Keratinocyte (primary cell): ENCODE measurements around the gene RAD18. TPM values are rescaled to one million over a fixed set of nuclear protein-coding genes. Genes with fewer than 3 reads are reported as not detected.

Experiments
- DNase-seq: peaks from one replicate; pipeline ENCODE4 v3.0.0-alpha.2; 2011; ENCODE audit warnings: low read depth, missing footprints, low spot score
- FAIRE-seq: peaks from 2 replicates; lab custom pipeline; 2011; peaks lifted over from hg19 to GRCh38; lab: Jason Lieb, UNC
- H2AFZ ChIP-seq: 2 replicates; pipeline ENCODE4 v1.6.0; 2012; ENCODE audit warnings: low read length, control low read depth, inconsistent platforms; ENCODE audit not compliant: control insufficient read depth
- H3K27ac ChIP-seq: 2 replicates; pipeline ENCODE4 v1.5.1; 2011; ENCODE audit warnings: low read length; ENCODE audit not compliant: control insufficient read depth, insufficient read depth
- H3K27me3 ChIP-seq: 3 replicates; pipeline ENCODE4 v1.6.0; 2011; ENCODE audit warnings: low read length; ENCODE audit not compliant: control insufficient read depth, insufficient read depth; ENCODE audit errors: extremely low read depth
- H3K36me3 ChIP-seq, 2 experiments: 2 replicates in 1 of 2; 3 replicates in 1 of 2; pipeline ENCODE4 v1.5.1; 2011; ENCODE audit warnings: low read length in 2 of 2, mild to moderate bottlenecking in 1 of 2; ENCODE audit not compliant: control insufficient read depth in 2 of 2, insufficient read depth in 2 of 2; ENCODE audit errors: extremely low read depth in 1 of 2
- H3K4me1 ChIP-seq: 3 replicates; pipeline ENCODE4 v1.5.1; 2011; ENCODE audit warnings: low read length; ENCODE audit not compliant: control insufficient read depth, insufficient read depth; ENCODE audit errors: extremely low read depth
- H3K4me2 ChIP-seq: 3 replicates; pipeline ENCODE4 v1.6.0; 2011; ENCODE audit warnings: low read depth, low read length; ENCODE audit not compliant: control insufficient read depth, insufficient read depth; ENCODE audit errors: extremely low read depth
- H3K4me3 ChIP-seq, 3 experiments: fragments of 200-600 bp in 1 of 3; sonication (generic) in 1 of 3; 2 replicates in 2 of 3; 3 replicates in 1 of 3; pipeline ENCODE4 v1.5.1; 2011 to 2016; ENCODE audit warnings: low read length in 3 of 3, mild to moderate bottlenecking in 3 of 3, control low read depth in 2 of 3, inconsistent platforms in 1 of 3, low read depth in 1 of 3, mixed read lengths in 1 of 3, mixed run types in 1 of 3, moderate library complexity in 1 of 3; ENCODE audit not compliant: control insufficient read depth in 2 of 3, insufficient read depth in 2 of 3; ENCODE audit errors: extremely low read depth in 1 of 3
- H3K79me2 ChIP-seq: 2 replicates; pipeline ENCODE4 v1.6.0; 2012; ENCODE audit warnings: low read length; ENCODE audit not compliant: control insufficient read depth, insufficient read depth
- H3K9ac ChIP-seq: 3 replicates; pipeline ENCODE4 v1.6.0; 2011; ENCODE audit warnings: low read length; ENCODE audit not compliant: control insufficient read depth, insufficient read depth; ENCODE audit errors: extremely low read depth
- H3K9me1 ChIP-seq: 3 replicates; pipeline ENCODE4 v1.6.0; 2011; ENCODE audit warnings: low read length; ENCODE audit not compliant: control insufficient read depth, insufficient read depth; ENCODE audit errors: extremely low read depth
- H3K9me3 ChIP-seq: 2 replicates; pipeline ENCODE4 v1.5.1; 2012; ENCODE audit warnings: low read depth, low read length; ENCODE audit not compliant: control insufficient read depth
- H4K20me1 ChIP-seq: 3 replicates; pipeline ENCODE4 v1.6.0; 2011; ENCODE audit warnings: low read length; ENCODE audit not compliant: control insufficient read depth, insufficient read depth; ENCODE audit errors: extremely low read depth
- EZH2 ChIP-seq: IDR thresholded peaks from one replicate; pipeline ENCODE4 v1.6.1; 2012; ENCODE audit warnings: inconsistent platforms, mild to moderate bottlenecking, low read length, moderate library complexity
- dilution Hi-C: fragments of 300-500 bp; cut with MboI; formaldehyde crosslinking; loops from one replicate; pipeline ENCODE4 v1.7.0; 2020; ENCODE audit warnings: low sequenced_read_pairs; ENCODE audit not compliant: extremely low pct_ligation_motif_present
- polyA plus RNA-seq, 5 experiments: library from polyadenylated mRNA; depleted of rRNA in 3 of 5; stranded (reverse) in 3 of 5; stranded (forward) in 1 of 5; unstranded in 1 of 5; fragments of >200 nt; gene quantifications; 1 replicate in 1 of 5; 2 replicates in 3 of 5; 3 replicates in 1 of 5; pipeline versions ENCODE4 v1.2.1 to v1.2.3, GENCODE V29; 2011 to 2012; ENCODE audit warnings: missing spikeins in 2 of 5, low read depth in 1 of 5, low replicate concordance in 1 of 5
- TF ChIP-seq, protein P1 (sequence below), 3 experiments: IDR thresholded peaks in 1 of 3; conservative IDR thresholded peaks in 1 of 3; optimal IDR thresholded peaks in 1 of 3; 2 replicates in 2 of 3; 3 replicates in 1 of 3; pipeline versions ENCODE3 to v1.5.1; 2011; ENCODE audit warnings: low read length in 3 of 3, mild to moderate bottlenecking in 3 of 3, moderate library complexity in 2 of 3, control low read depth in 1 of 3, inconsistent platforms in 1 of 3; ENCODE audit not compliant: insufficient read depth in 2 of 3; ENCODE audit errors: extremely low read depth in 1 of 3

Gene RAD18
- polyA plus RNA-seq, 1 donor (not counting 4 experiments of a cell fraction or from before 2014, with no cell fraction given), result 16.0 TPM

DNA sequence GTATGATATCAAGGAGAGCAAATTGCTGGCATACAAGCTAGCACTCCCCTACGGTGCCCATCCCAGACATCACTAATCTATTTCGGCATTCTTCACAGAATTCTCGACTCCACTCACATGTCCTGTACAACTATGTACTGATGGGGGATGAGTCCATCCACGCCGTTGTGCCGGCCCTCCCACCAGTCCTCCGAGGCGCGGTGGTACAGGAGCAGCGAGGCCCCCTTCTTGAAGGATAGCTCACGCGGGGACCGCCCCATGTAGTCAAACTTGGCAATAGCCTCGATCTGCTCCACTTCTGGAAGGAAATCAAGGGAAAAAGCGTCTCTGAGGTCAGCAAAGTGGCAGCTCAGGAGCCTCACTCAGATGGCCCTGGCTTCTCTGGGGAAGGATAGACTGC, 31.0 kb upstream of the RAD18 start:
- FAIRE-seq (no peak), DNase-seq (no peak)
- dilution Hi-C loops, result loop anchor here (25.0 kb wide), 1 partner anchor 318 kb away; no protein-coding TSS in a partner anchor
- no peak overlapping the region for H3K4me3 ChIP-seq
- H3K79me2 ChIP-seq, result no peaks in the 10 kb centered on the region
- no peaks in the 10 kb centered on the region for H4K20me1 ChIP-seq
- TF ChIP-seq, protein P1, sequence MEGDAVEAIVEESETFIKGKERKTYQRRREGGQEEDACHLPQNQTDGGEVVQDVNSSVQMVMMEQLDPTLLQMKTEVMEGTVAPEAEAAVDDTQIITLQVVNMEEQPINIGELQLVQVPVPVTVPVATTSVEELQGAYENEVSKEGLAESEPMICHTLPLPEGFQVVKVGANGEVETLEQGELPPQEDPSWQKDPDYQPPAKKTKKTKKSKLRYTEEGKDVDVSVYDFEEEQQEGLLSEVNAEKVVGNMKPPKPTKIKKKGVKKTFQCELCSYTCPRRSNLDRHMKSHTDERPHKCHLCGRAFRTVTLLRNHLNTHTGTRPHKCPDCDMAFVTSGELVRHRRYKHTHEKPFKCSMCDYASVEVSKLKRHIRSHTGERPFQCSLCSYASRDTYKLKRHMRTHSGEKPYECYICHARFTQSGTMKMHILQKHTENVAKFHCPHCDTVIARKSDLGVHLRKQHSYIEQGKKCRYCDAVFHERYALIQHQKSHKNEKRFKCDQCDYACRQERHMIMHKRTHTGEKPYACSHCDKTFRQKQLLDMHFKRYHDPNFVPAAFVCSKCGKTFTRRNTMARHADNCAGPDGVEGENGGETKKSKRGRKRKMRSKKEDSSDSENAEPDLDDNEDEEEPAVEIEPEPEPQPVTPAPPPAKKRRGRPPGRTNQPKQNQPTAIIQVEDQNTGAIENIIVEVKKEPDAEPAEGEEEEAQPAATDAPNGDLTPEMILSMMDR (optimal IDR thresholded peaks at IDR 0.05 in 1 of 3, IDR thresholded peaks at IDR 0.05 in 1 of 3, conservative IDR thresholded peaks at IDR 0.05 in 1 of 3; ENCODE audit: extremely low read depth in 1 of 3, insufficient read depth in 2 of 3, low read length in 3 of 3), result no peak
- TF ChIP-seq EZH2, result no peak
- no peaks in the 10 kb centered on the region for H3K9me3 ChIP-seq
- H2AFZ ChIP-seq, result no peak overlapping the region
- no peaks in the 10 kb centered on the region for H3K4me1 ChIP-seq
- peaks cover 0 to 5% of the 10 kb centered on the region in 2 experiments for H3K36me3 ChIP-seq
- no peaks in the 10 kb centered on the region for H3K27me3 ChIP-seq
- H3K9ac ChIP-seq, result no peak overlapping the region
- no peak overlapping the region for H3K4me2 ChIP-seq
- peaks cover 2% of the 10 kb centered on the region for H3K9me1 ChIP-seq
- no peak overlapping the region for H3K27ac ChIP-seq

DNA sequence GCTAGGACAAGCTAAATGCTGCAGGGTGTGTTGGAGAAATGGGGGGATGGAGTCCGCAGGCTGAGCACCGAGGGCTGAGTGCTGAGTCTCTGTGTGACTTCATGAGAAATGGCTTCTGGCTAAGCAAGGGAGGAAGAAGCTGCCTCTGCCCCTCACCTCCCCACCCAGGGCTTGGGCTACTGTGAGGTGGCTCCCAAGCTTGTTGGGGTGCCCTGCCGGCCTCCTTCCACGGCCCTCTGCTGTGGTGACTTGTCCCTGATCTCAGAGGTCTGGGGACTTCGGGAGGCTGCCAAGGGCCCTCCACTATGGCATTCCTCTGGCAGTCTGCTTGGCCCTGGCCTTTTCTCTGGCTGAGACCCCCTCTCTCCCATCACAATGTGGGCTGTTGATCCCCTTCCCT, 30.1 kb upstream of the RAD18 start:
- Histone ChIP-seq H3K27ac (no peak overlapping the region), H4K20me1 (no peaks in the 10 kb centered on the region), H3K36me3 (peaks cover 0 to 3% of the 10 kb centered on the region in 2 experiments), H2AFZ (no peak overlapping the region), H3K4me2 (no peak overlapping the region), H3K9me3 (no peaks in the 10 kb centered on the region), H3K79me2 (no peaks in the 10 kb centered on the region), H3K4me3 (no peak overlapping the region), H3K9me1 (peaks cover 2% of the 10 kb centered on the region), H3K4me1 (no peaks in the 10 kb centered on the region), H3K27me3 (no peaks in the 10 kb centered on the region), H3K9ac (no peak overlapping the region)
- FAIRE-seq (no peak), DNase-seq (no peak)
- dilution Hi-C loops, result loop anchor here (25.0 kb wide), 1 partner anchor 319 kb away; no protein-coding TSS in a partner anchor
- no peak for TF ChIP-seq EZH2
- TF ChIP-seq, protein P1 (optimal IDR thresholded peaks at IDR 0.05 in 1 of 3, IDR thresholded peaks at IDR 0.05 in 1 of 3, conservative IDR thresholded peaks at IDR 0.05 in 1 of 3; ENCODE audit: extremely low read depth in 1 of 3, insufficient read depth in 2 of 3, low read length in 3 of 3), result no peak
